Mesodermal cell (in vitro differentiated cells): ENCODE data around the gene SLPI.

ENCODE experiments used
- H3K27ac ChIP-seq: 2 replicates; pipeline ENCODE4 v1.7.0; 2013; ENCODE audit warnings: mild to moderate bottlenecking, low read depth, low read length, moderate library complexity; ENCODE audit not compliant: severe bottlenecking
- H3K36me3 ChIP-seq: 2 replicates; pipeline ENCODE4 v1.7.1; 2013; ENCODE audit warnings: mild to moderate bottlenecking, low read length, moderate library complexity; ENCODE audit not compliant: control insufficient read depth, insufficient read depth
- H3K4me1 ChIP-seq: one replicate; pipeline ENCODE4 v1.7.1; 2013; ENCODE audit warnings: mild to moderate bottlenecking, low read length; ENCODE audit not compliant: insufficient read depth, control insufficient read depth, poor library complexity, severe bottlenecking
- H3K4me3 ChIP-seq: 2 replicates; pipeline ENCODE4 v1.7.0; 2013; ENCODE audit warnings: low read length, control low read depth, mild to moderate bottlenecking; ENCODE audit not compliant: insufficient read depth, poor library complexity, severe bottlenecking; ENCODE audit errors: extremely low read depth
- H3K9me3 ChIP-seq: 2 replicates; pipeline ENCODE4 v1.7.1; 2013; ENCODE audit warnings: mild to moderate bottlenecking, low read length, moderate library complexity; ENCODE audit not compliant: control insufficient read depth
- WGBS, 2 experiments: methylation state at CpG; one replicate each; pipeline ENCODE4 v1.1.5; 2013; ENCODE audit warnings: missing lambda C conversion rate in 2 of 2; ENCODE audit not compliant: insufficient coverage in 2 of 2; 5-methylcytosine and 5-hydroxymethylcytosine counted together

The SLPI gene

GRCh38 chr20:45218124-45218523 is 36.2 kb downstream of the SLPI start:
- 86 to 91% methylated on average over 4 of the region's 4 CpGs for WGBS, 2 experiments
- H3K36me3 ChIP-seq: no peaks in the 10 kb centered on the region
- no peak overlapping the region for H3K27ac ChIP-seq
- H3K9me3 ChIP-seq: peaks cover 3% of the 10 kb centered on the region
- H3K4me1 ChIP-seq: no peaks in the 10 kb centered on the region
- H3K4me3 ChIP-seq: no peak overlapping the region

- H3K4me1 ChIP-seq: no peaks in the 10 kb centered on the region
- peaks cover 3% of the 10 kb centered on the region for H3K9me3 ChIP-seq
- no CpG with 5 or more reads among the region's 3 CpGs for WGBS, 2 experiments
- H3K4me3 ChIP-seq: no peak overlapping the region
- no peaks in the 10 kb centered on the region for H3K36me3 ChIP-seq
- no peak overlapping the region for H3K27ac ChIP-seq
Measured at GRCh38 chr20:45212836-45213235, 41.5 kb downstream of the SLPI start.

GRCh38 chr20:45211569-45212474 is 42.5 kb downstream of the SLPI start:
- no peak overlapping the region for H3K27ac ChIP-seq
- H3K4me1 ChIP-seq: no peaks in the 10 kb centered on the region
- H3K4me3 ChIP-seq: no peak overlapping the region
- no peaks in the 10 kb centered on the region for H3K9me3 ChIP-seq
- H3K36me3 ChIP-seq: no peaks in the 10 kb centered on the region

- no peaks in the 10 kb centered on the region for H3K9me3 ChIP-seq
- H3K27ac ChIP-seq: no peak overlapping the region
- no peak overlapping the region for H3K4me3 ChIP-seq
- H3K36me3 ChIP-seq: no peaks in the 10 kb centered on the region
- no peaks in the 10 kb centered on the region for H3K4me1 ChIP-seq
- 100% methylated on average over 1 of the region's 1 CpG; no CpG with 5 or more reads in 1 of the 2 experiments for WGBS, 2 experiments
Measured at GRCh38 chr20:45209924-45210323, 44.4 kb downstream of the SLPI start.

- Histone ChIP-seq H3K27ac (no peak within 1 kb of the TSS), H3K4me3 (no peak within 1 kb of the TSS), H3K9me3 (no peaks in the 10 kb centered on the region), H3K36me3 (no peaks in the 10 kb centered on the region), H3K4me1 (no peaks in the 10 kb centered on the region)
- WGBS, 2 experiments: 17 to 60% methylated on average over 1 of the region's 1 CpG
Measured at GRCh38 chr20:45206725-45207124, 47.6 kb downstream of the SLPI start, which contains the start of gene SEMG1. TSS of gene SEMG1 (plus strand) at chr20:45207033. CDS start at chr20:45207054, 21 bp downstream.
